PFSK-1 (cell line): ENCODE measurements around the gene EXOC6.

Experiments
- FOXP2 ChIP-seq: optimal IDR thresholded peaks from 2 replicates; pipeline ENCODE3; 2011; ENCODE audit warnings: borderline replicate concordance, control low read depth, inconsistent platforms; ENCODE audit not compliant: insufficient read depth; ENCODE audit errors: extremely low read length, extremely low read depth
- POLR2AphosphoS5 ChIP-seq: IDR thresholded peaks from 2 replicates; pipeline ENCODE4 v1.6.1; 2012; ENCODE audit warnings: low read depth, mild to moderate bottlenecking, control low read depth, low read length, moderate library complexity
- REST ChIP-seq, 2 experiments: IDR thresholded peaks; 2 replicates each; pipeline versions ENCODE4 v1.6.1 to v1.8.0; 2011 to 2012; ENCODE audit warnings: low read depth in 2 of 2, low read length in 2 of 2, control low read depth in 1 of 2, inconsistent platforms in 1 of 2, mild to moderate bottlenecking in 1 of 2, moderate library complexity in 1 of 2; ENCODE audit not compliant: insufficient read depth in 1 of 2
- SIN3A ChIP-seq: IDR thresholded peaks from 2 replicates; pipeline ENCODE4 v1.6.1; 2012; ENCODE audit warnings: mild to moderate bottlenecking, low read length, moderate library complexity, borderline replicate concordance; ENCODE audit not compliant: insufficient read depth
- TAF1 ChIP-seq: IDR thresholded peaks from 2 replicates; pipeline ENCODE4 v1.6.1; 2012; ENCODE audit warnings: low read length, control low read depth, borderline replicate concordance; ENCODE audit not compliant: insufficient read depth

The EXOC6 gene

GRCh38 chr10:92839191-92840085 is 8.9 kb upstream of the EXOC6 start:
- no peak for TF ChIP-seq FOXP2
- no peak for TF ChIP-seq SIN3A
- no peak for TF ChIP-seq REST (IDR thresholded peaks at IDR 0.05; ENCODE audit: insufficient read depth in 1 of 2, low read depth in 2 of 2, low read length in 2 of 2)

GRCh38 chr10:92844746-92845145 is 3.6 kb upstream of the EXOC6 start:
- TF ChIP-seq SIN3A (no peak), POLR2AphosphoS5 (no peak), FOXP2 (no peak), TAF1 (no peak), REST (IDR thresholded peaks at IDR 0.05; ENCODE audit: insufficient read depth in 1 of 2, low read depth in 2 of 2, low read length in 2 of 2) (no peak)

DNA sequence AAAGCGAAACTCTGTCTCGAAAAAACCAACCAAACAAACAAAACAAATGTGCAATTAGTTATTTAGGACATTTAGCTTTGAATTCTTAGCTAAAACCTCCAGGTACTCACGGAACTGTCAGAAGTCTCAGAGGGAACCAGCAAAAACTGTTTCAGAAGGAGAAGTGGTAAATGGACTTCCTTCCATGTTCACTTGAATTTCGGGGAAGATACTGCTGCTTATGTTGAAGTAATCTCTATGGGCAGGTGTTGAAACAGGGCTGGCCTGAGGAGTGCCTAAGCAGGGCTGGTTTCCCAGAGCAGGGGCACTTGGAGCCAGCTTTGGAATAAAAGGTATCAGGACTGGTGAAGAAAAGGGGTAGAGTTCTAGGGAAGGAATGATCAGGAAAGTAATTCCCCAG is 2.4 kb upstream of the EXOC6 start:
- TF ChIP-seq SIN3A = no peak
- TF ChIP-seq REST (IDR thresholded peaks at IDR 0.05; ENCODE audit: insufficient read depth in 1 of 2, low read depth in 2 of 2, low read length in 2 of 2) = no peak
- no peak for TF ChIP-seq POLR2AphosphoS5
- no peak for TF ChIP-seq FOXP2
- TF ChIP-seq TAF1 = no peak

GRCh38 chr10:92846344-92846743 is 2.0 kb upstream of the EXOC6 start:
- TF ChIP-seq FOXP2 (no peak), REST (IDR thresholded peaks at IDR 0.05; ENCODE audit: insufficient read depth in 1 of 2, low read depth in 2 of 2, low read length in 2 of 2) (no peak), POLR2AphosphoS5 (no peak), TAF1 (no peak), SIN3A (no peak)
